ENCODE data around the gene UCN3.

The UCN3 gene

DNA sequence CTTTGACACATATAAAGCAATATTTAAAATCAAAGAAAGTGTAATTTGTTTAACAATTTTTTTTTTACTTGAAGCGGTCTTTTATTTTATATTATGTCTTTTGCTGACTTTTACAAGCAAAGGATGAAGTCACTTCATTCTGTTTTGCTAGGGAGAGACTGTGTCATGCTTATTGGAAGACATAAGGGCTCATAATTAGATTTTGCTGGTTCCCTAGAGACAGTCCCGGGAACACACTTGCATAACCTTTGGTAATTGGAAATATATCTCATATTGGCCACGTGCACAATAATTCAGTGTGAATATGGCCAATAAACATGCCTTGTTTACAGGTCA lies 47.1 kb downstream of the UCN3 start:
- peak; percentile 37 for DNase-seq

DNA sequence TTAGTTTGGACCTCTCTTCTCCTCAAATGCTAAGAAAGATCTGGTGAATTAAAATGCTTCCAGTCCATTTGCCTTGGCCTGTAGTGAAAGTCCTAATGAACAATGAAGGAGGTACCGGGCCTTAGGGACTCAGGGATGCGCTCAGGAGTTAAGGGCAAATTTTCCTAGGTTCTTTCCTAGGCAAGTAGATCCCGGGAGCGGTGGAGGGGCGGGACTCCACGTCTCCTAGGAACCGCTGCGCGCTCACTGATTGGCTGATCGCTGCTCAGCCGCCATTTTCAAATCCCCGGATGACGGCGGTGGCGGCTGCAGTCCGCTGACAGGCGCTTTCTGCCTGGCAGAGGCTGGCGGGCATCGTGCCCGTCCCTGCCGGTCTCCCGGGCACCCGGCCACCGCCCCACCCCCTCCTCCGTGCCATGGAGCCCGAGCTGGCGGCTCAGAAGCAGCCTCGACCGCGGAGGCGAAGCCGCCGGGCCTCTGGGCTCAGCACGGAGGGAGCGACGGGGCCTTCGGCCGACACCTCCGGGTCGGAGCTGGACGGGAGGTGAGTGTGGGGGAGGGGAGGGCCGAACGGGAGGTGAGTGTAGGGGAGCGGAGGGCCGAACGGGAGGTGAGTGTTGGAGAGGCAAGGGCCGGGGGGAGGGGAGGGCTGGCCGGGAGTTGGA lies 47.6 kb downstream of the UCN3 start, which contains the start of gene NET1:
Gene NET1 (plus strand): TSS at position 281 of the 665 bp plus-strand sequence. CDS start 136 bp downstream, at position 417.
- peak; percentile 94 for DNase-seq

DNA sequence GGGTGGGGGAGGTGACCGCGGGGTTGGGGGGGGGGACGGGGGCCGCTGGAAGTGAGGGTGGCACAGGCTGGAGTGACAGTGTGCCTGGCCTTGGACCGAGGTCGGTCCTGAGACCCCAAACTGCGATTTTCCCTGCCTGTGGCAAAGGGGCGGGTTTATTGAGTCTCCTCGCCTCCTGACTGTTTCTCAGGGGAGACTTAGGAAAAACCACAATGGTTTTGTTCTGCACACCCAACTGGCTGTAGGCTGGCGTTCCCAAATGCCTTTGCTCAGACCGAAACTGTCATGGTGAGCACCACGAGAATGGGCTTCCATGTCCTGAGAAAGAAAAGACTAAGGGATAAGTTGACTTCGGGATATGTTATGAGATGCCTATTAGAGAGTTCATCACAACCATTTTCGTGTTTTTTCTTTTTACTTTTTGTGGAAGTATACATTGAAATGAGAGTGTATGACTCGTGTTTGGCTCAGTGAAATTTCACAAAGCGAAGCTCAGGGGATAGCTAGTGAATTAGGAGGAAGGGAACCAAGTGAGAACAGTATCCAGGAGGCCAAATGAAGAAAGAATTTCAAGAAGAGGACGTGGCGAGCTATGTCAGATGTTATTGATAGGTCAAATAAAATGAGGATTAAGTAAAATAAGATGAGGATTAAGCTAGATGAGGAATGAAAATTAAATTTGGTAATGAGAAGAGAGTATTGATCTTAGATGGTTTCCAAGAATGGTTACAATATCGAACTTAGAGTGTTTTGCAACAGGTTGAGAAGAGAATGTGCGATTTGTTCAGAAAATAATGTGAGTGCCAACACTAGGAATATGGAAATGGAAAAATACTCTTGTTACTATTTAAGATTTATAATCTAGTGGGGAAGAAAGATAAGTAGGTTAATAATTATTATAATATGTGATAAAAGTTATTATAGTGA lies 48.5 kb downstream of the UCN3 start:
- DNase-seq = peak; percentile 8

DNA sequence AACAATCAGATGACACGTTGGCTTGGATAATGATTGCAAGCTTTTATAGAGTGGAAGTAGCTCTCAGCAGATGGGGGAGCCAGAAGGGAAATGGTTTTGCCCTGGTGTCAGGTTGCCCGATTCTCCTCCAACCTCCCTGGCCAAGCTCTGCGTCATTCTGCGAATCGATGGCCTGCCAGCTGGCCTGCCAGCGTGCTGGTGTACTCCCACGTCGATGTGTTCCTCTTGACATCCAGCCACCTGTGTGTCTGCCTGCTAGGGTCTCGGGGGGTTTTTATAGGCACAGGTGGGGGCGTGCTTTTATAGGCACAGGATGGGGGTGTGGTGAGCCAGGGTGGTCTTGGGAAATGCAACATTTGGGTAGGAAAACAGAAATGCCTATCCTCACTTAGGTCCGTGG lies 52.2 kb downstream of the UCN3 start:
- DNase-seq = no peak

DNA sequence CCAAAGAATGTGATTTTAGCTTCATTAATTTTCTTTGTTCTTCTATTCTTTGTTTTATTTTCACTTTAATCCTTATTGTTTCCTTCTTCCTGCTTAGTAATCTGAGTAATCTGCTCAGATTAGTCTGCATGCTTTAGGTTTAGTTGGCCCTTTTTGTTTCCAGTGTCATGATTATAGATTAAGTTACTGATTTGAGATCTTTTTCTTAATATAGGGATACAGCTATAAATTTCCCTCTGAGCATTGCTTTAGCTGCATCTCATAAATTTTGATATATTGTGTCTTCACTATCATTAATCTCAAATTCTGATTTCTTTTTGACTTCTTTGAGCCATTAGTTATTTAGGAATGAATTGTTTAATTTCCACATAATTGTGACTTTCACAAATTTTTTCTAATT lies 53.8 kb downstream of the UCN3 start:
- no peak for DNase-seq

DNA sequence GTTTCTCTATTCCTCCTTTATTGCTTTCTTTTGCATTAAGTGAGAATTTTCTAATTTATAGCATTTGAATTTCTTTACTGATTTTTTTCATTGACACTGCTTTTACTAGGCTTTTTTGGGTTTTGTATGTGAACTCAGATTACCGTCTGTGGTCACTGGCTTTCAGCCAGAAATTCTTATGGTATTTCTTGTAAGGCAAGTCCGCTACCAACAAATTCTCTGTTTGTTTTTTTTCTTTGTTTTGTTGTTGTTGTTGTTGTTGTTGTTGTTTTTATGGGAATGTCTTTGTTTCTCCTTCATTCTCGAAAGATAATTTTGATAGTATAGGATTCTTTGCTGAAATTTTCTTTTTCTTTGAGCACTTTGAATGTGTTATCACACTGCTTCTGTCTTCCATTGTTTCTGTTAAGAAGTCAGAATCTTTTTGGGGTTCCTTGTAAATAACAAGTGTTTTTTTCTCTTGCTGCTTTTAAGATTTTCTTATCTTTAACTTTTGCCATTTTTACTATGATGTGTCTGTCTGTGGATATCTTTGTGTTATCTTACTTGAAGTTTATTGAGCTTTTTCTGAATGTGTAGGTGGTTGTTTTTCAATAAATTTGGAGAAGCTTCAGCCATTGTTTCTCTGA lies 54.8 kb downstream of the UCN3 start:
- DNase-seq = no peak

DNA sequence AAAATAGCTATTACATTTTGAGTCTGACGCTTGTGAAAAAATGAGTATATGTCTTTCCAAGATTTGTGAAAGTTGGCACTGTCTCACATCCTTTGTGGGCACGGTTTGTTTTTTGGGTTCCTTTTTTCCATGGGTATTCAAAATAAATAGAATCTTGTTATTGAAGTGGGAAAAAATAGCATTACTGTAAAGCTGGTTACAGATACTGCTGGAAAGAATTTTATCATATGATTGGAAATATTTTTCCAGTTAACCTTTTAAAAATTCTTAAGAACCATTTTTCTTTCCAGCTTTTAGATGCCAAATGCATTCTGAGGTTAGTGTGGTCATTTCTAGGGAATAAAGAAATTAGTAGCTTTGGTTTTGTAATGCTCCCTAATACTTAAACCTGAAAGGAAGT lies 59.0 kb downstream of the UCN3 start:
- DNase-seq = no peak
